Measurements from ENCODE around the gene PROSER3. TPM values are rescaled to one million over a fixed set of nuclear protein-coding genes. Genes with fewer than 3 reads are reported as not detected.
"Not testable (repeated sequence)": the region's sequence is repeated elsewhere in the genome, so short reads cannot be mapped to it uniquely, and the experiment has no call there.

The PROSER3 gene
- total RNA-seq, 2 donors from 2014 or later: 13.6 to 19.2 TPM

GRCh38 chr19:35792888-35793287, 34.9 kb downstream of the PROSER3 start:
- intact Hi-C loops (cut with DNase I): no loop called here
- 66% methylated on average over 8 of the region's 8 CpGs for WGBS
- H3K36me3 ChIP-seq: no peaks in the 10 kb centered on the region
- peaks cover 2% of the 10 kb centered on the region for H3K4me1 ChIP-seq (replicated peaks)
- H3K4me3 ChIP-seq: no peak overlapping the region
- no peak for DNase-seq (ENCODE audit: low spot score)
- no peak overlapping the region for H3K27ac ChIP-seq
- no peaks in the 10 kb centered on the region for H3K9me3 ChIP-seq
- TF ChIP-seq POLR2A (IDR thresholded peaks at IDR 0.05) (no peak), POLR2AphosphoS5 (IDR thresholded peaks at IDR 0.05) (no peak), CTCF (IDR thresholded peaks at IDR 0.05) (no peak)
- H3K27me3 ChIP-seq (replicated peaks; ENCODE audit: insufficient read depth): peaks cover 12% of the 10 kb centered on the region

DNA sequence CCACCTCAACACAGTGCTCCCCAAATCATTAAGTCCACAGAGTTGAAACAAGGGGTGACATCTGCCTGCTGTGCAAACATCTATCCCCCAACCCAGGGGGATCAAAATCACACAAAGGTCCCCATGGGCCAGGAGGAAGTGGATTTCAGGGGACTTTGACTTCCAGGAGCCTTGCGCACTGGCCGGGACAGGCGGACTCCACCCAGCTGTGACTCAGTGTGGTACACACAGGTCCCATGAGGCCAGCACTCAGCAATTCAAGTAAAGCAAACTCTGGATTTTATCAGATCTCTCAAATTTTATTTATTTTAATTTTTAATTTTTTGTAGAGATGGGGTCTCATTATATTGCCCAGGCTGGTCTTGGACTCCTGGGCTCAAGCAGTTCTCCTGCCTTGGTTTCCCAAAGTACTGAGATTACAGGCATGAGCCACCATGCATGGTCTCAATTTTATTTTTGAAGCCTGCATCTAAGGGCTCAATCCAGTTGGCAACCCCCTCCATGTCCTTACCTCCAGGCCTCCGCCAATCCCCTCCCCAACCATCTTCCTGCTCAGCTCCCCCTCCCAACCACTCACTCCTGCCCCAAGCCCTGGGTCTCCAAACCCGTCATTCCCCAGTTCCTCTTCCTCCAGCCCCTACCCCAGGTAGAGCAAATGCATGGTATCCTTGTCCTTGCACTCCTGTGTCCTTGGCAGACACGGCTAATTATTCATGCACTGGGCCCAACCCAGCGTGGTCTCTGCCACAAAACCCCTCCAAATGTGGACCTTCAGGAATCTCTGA, 35.6 kb downstream of the PROSER3 start:
- peaks cover 12% of the 10 kb centered on the region for H3K27me3 ChIP-seq (replicated peaks; ENCODE audit: insufficient read depth)
- intact Hi-C loops (cut with DNase I): no loop called here
- TF ChIP-seq POLR2AphosphoS5 (IDR thresholded peaks at IDR 0.05): no peak
- no peak for TF ChIP-seq CTCF (IDR thresholded peaks at IDR 0.05)
- TF ChIP-seq POLR2A (IDR thresholded peaks at IDR 0.05): no peak
- WGBS: 75% methylated on average over 7 of the region's 7 CpGs
- DNase-seq (ENCODE audit: low spot score): no peak
- H3K27ac ChIP-seq: no peak overlapping the region
- H3K9me3 ChIP-seq: no peaks in the 10 kb centered on the region
- peaks cover 2% of the 10 kb centered on the region for H3K4me1 ChIP-seq (replicated peaks)
- no peaks in the 10 kb centered on the region for H3K36me3 ChIP-seq
- H3K4me3 ChIP-seq: no peak overlapping the region

- intact Hi-C loops (cut with DNase I); DNase-seq (ENCODE audit: low spot score); H3K36me3 ChIP-seq; H3K9me3 ChIP-seq; H3K4me3 ChIP-seq; H3K27ac ChIP-seq; H3K4me1 ChIP-seq (replicated peaks): not testable (repeated sequence)
- peaks cover 12% of the 10 kb centered on the region for H3K27me3 ChIP-seq (replicated peaks; ENCODE audit: insufficient read depth)
- 92% methylated on average over 1 of the region's 1 CpG for WGBS
These were observed 37.6 kb downstream of the PROSER3 start for GRCh38 chr19:35795564-35795963.

DNA sequence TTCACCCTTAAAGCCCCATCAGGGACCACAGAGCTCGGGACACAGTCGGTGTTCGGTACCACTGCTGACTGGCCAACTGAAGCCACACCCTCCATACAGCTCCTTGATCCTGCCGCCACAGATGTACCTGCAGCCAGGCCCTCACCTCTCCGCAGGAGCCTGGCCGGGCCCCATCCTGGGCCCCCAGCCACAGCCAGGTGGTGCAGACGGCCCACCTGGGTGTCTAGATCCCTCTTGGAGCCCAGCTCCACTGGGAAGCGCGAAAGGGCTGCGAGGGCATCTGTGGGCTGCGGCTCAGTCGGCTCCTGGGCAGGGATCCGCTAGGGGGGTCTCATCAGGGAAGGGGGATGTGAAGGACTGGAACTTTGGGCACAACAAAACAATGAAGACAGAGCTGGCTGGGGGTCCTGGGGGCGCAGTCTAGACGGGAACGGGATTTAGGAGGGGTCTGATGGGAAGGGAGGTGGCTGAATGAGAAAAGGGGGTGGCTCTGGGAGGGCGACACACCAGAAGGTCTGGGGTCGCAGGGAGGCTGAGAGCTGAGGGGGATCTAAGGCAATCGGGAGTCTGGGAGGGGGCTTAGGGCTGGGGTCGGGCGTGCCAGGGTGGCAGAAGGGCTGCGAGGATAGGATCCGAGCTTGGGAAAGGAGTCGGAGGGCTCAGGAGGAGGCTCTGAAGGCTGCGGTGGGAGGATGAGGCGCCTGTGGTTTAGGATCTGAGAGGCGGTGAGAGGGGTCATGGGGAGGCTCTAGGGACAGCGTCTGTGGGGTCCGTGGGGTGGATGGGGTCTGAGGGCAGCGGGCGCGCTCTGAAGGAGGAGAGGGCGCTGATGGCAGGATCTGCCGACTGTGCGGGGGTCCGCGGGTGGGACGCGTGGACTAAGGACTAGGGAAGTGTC, 38.9 kb downstream of the PROSER3 start:
- no peak for DNase-seq (ENCODE audit: low spot score)
- Histone ChIP-seq H3K4me3 (no peak overlapping the region), H3K4me1 (replicated peaks) (peaks cover 2% of the 10 kb centered on the region), H3K9me3 (no peaks in the 10 kb centered on the region), H3K27me3 (replicated peaks; ENCODE audit: insufficient read depth) (peaks cover 12% of the 10 kb centered on the region), H3K36me3 (no peaks in the 10 kb centered on the region), H3K27ac (no peak overlapping the region)
- TF ChIP-seq POLR2A (IDR thresholded peaks at IDR 0.05) (no peak), CTCF (IDR thresholded peaks at IDR 0.05) (no peak), POLR2AphosphoS5 (IDR thresholded peaks at IDR 0.05) (no peak)
- intact Hi-C loops (cut with DNase I): no loop called here
- 12% methylated on average over 38 of the region's 39 CpGs for WGBS

GRCh38 chr19:35797663-35798062, 39.7 kb downstream of the PROSER3 start:
- 5% methylated on average over 15 of the region's 15 CpGs for WGBS
- Histone ChIP-seq H3K4me1 (replicated peaks) (peaks cover 2% of the 10 kb centered on the region), H3K27ac (no peak overlapping the region), H3K9me3 (no peaks in the 10 kb centered on the region), H3K36me3 (no peaks in the 10 kb centered on the region), H3K4me3 (no peak overlapping the region), H3K27me3 (replicated peaks; ENCODE audit: insufficient read depth) (peaks cover 12% of the 10 kb centered on the region)
- TF ChIP-seq CTCF (IDR thresholded peaks at IDR 0.05) (no peak), POLR2A (IDR thresholded peaks at IDR 0.05) (no peak), POLR2AphosphoS5 (IDR thresholded peaks at IDR 0.05) (no peak)
- no peak for DNase-seq (ENCODE audit: low spot score)
- intact Hi-C loops (cut with DNase I): no loop called here
